ENCODE results near the gene NAGS. TPM values are rescaled to one million over a fixed set of nuclear protein-coding genes. Genes with fewer than 3 reads are reported as not detected.
A peak's percentile ranks its signal among the peaks of the same experiment; 100 is the strongest.
"Not testable (repeated sequence)": the region's sequence is repeated elsewhere in the genome, so short reads cannot be mapped to it uniquely, and the experiment has no call there.

Gene NAGS
- total and polyA plus RNA-seq, 8 donors, result 2.4 to 7.0 (median 3.7) TPM

DNA sequence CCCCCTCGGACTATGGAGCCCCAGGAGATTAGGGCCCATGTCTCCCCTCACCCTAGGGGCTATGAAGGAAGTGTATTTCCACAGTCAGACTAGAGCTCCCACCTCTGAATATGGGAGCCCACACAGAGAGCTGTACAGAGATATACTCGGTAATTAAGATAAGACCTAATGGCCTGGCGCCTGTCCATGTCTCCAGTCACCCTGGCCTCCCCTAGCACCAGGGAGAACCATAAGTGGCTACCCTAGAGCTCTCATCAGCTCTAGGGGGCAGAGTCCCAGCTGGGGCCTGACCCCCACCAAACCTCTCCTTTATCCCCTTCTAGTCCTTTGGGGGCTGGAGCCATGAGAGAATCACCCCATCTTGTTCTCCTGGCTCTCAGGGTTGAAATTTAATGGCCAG, 8.0 kb downstream of the NAGS start:
- H3K36me3 ChIP-seq, result peaks cover 0 to 23% of the 10 kb centered on the region in 2 donors
- H3K27me3 ChIP-seq, result peaks cover 0 to 7% of the 10 kb centered on the region in 2 donors
- ATAC-seq (no peak), DNase-seq (no peak)
- intact Hi-C loops (cut with DNase I), result no loop called here
- H3K27ac ChIP-seq, result no peak overlapping the region
- H3K9me3 ChIP-seq, result no peaks in the 10 kb centered on the region
- TF ChIP-seq, protein P1, sequence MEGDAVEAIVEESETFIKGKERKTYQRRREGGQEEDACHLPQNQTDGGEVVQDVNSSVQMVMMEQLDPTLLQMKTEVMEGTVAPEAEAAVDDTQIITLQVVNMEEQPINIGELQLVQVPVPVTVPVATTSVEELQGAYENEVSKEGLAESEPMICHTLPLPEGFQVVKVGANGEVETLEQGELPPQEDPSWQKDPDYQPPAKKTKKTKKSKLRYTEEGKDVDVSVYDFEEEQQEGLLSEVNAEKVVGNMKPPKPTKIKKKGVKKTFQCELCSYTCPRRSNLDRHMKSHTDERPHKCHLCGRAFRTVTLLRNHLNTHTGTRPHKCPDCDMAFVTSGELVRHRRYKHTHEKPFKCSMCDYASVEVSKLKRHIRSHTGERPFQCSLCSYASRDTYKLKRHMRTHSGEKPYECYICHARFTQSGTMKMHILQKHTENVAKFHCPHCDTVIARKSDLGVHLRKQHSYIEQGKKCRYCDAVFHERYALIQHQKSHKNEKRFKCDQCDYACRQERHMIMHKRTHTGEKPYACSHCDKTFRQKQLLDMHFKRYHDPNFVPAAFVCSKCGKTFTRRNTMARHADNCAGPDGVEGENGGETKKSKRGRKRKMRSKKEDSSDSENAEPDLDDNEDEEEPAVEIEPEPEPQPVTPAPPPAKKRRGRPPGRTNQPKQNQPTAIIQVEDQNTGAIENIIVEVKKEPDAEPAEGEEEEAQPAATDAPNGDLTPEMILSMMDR (IDR thresholded peaks at IDR 0.05), result no peak
- no peak overlapping the region for H3K4me3 ChIP-seq
- H3K4me1 ChIP-seq, result peaks cover 19 to 31% of the 10 kb centered on the region in 2 donors

DNA sequence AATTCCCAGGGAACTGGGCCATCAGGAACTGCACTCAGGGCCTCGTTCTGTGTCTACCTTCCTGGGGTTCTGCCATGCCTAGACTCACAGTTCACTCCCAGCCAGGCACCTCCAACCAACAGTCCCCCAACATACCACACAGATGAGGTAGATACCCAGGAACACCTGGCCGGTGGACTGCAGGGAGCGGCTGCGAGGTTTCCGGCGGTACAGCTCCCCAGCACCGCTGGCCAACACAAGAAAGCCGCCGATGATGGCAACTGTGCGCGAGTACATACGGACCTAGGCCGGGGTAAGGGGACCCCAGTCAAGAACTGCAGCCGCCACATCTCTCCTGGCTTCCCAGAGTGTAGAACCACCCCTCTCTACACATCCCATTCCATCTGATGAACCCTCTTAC, 8.5 kb downstream of the NAGS start:
- peaks cover 0 to 3% of the 10 kb centered on the region in 2 donors for H3K27me3 ChIP-seq
- H3K27ac ChIP-seq, result no peak overlapping the region
- DNase-seq (no peak), ATAC-seq (no peak)
- H3K36me3 ChIP-seq, result peaks cover 0 to 23% of the 10 kb centered on the region in 2 donors
- H3K9me3 ChIP-seq, result no peaks in the 10 kb centered on the region
- peaks cover 15 to 26% of the 10 kb centered on the region in 2 donors for H3K4me1 ChIP-seq
- H3K4me3 ChIP-seq, result no peak overlapping the region
- intact Hi-C loops (cut with DNase I), result no loop called here
- TF ChIP-seq, protein P1 (IDR thresholded peaks at IDR 0.05), result no peak

DNA sequence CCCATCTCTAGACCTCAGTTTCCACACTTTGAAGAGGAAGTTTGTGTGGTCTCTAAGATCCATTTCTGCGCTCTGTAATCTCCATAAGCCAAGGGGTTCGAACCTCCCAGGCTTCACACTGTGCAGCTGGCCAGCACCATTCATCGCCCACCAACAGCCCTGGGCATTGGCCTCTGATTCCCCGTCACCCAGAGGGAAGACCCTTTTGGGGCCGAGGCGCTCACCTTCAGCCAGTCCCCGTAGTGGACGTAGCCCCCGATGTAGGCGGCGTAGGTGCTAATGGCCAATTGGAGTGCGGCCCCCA, 9.7 kb downstream of the NAGS start:
- H3K27me3 ChIP-seq, result no peaks in the 10 kb centered on the region
- intact Hi-C loops (cut with DNase I), result no loop called here
- no peak overlapping the region for H3K27ac ChIP-seq

DNA sequence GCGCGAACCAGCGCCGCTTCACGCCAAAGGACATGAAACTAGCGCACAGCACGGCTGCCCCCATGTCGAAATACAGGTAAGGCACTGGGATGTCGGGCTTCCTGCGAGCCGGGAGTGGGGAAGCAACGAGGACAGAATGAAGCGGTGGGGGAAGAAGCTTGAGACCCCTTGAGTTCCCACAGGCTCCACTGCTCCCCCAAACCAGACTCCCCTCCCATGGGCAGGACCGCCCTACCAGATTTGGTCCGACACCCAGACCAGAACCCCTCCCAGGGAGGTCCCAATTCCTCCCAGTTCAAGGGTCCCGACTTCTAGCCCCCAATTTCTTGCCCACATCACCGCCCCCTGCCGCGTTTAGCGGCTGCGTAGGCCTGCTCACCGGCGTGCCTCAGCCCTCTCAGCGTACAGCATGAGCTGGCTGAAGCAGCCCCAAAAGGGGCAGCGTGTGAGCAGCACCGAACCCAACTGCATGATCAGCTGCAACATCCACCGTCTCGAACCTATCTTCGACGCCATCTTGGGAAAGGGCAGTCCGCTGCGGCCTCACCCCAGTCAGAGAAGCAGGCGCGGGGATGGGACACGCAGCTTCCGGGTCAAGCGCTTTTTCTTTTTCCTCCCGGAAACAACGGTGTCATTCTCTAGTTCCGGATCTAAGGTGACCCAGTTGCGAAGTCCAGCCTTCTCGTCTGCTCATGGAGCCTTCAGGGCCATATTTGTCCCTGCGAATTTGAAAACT, 10.2 kb downstream of the NAGS start, which contains the start of gene TMEM101:
Gene TMEM101, minus strand, starts transcription at position 527 of the 736 bp plus-strand sequence. Its CDS starts 11 bp downstream, at position 516.
- intact Hi-C loops (cut with DNase I), result no loop called here
- DNase-seq, result peak; percentile 85 to 93 (median 92)
- Histone ChIP-seq H3K9me3 (no peaks in the 10 kb centered on the region), H3K36me3 (peaks cover 0 to 20% of the 10 kb centered on the region in 2 donors), H3K27ac (peak within 1 kb of the TSS in 1 of 2 donors; percentile 54), H3K27me3 (no peaks in the 10 kb centered on the region), H3K4me3 (peak within 1 kb of the TSS; percentile 70 to 73), H3K4me1 (peaks cover 11 to 19% of the 10 kb centered on the region in 2 donors)
- ATAC-seq, result peak; percentile 98
- TF ChIP-seq, protein P1 (IDR thresholded peaks at IDR 0.05), result no peak

More for the DNA sequence above, 9.7 kb downstream of the NAGS start:
- H3K4me3 ChIP-seq, result peak overlapping the region; percentile 70 to 73
- ATAC-seq (peak; percentile 14), DNase-seq (peak in 1 of 4 donors; percentile 78)
- peaks cover 11 to 19% of the 10 kb centered on the region in 2 donors for H3K4me1 ChIP-seq
- TF ChIP-seq, protein P1 (IDR thresholded peaks at IDR 0.05), result no peak
- peaks cover 0 to 23% of the 10 kb centered on the region in 2 donors for H3K36me3 ChIP-seq
- no peaks in the 10 kb centered on the region for H3K9me3 ChIP-seq

DNA sequence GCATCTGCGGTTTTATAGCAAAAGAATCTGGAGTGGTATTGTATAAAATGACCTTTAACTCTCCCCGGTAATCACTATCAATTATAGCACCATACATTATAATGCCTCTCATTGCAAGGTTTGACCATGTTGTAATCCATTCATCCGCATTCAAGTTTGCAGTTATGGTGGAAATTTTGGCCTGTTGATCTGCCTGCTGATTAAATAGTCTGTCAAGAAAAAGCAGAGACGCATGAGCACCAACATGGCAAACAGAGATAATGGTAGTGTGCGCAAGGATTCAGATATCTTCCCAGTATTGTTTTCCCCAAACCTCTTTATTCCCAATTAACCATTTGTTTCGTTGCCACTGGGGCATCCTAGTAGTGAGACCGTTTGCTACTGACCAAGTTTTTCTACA, 16.8 kb downstream of the NAGS start:
- H3K4me3 ChIP-seq; H3K9me3 ChIP-seq; ATAC-seq; H3K27ac ChIP-seq; intact Hi-C loops (cut with DNase I); DNase-seq; H3K4me1 ChIP-seq; H3K27me3 ChIP-seq: not testable (repeated sequence)
- H3K36me3 ChIP-seq, result peaks cover 0 to 33% of the 10 kb centered on the region in 2 donors
